Subcutaneous abdominal adipose tissue (tissue), 5 donors: ENCODE results near the gene ATG16L1.
A peak's percentile ranks its signal among the peaks of the same experiment; 100 is the strongest.

Source experiments
- H3K27ac ChIP-seq: one replicate; pipeline ENCODE4 v1.7.0; 2013; ENCODE audit warnings: low read depth, mild to moderate bottlenecking, inconsistent platforms, low read length, moderate library complexity
- H3K27me3 ChIP-seq, 5 donors: one replicate each; pipeline ENCODE4 v1.7.0; 2013; ENCODE audit warnings: low read length in 5 of 5, inconsistent platforms in 1 of 5; ENCODE audit not compliant: control insufficient read depth in 5 of 5, insufficient read depth in 4 of 5
- H3K36me3 ChIP-seq, 5 donors: one replicate each; pipeline ENCODE4 v1.7.0; 2013; ENCODE audit warnings: low read length in 5 of 5; ENCODE audit not compliant: control insufficient read depth in 5 of 5, insufficient read depth in 5 of 5
- H3K4me1 ChIP-seq, 5 donors: one replicate each; pipeline ENCODE4 v1.7.0; 2013; ENCODE audit warnings: low read length in 5 of 5, mild to moderate bottlenecking in 3 of 5, moderate library complexity in 1 of 5; ENCODE audit not compliant: control insufficient read depth in 5 of 5, insufficient read depth in 5 of 5
- H3K4me3 ChIP-seq, 5 donors: one replicate each; pipeline ENCODE4 v1.7.0; 2013; ENCODE audit warnings: low read length in 5 of 5, low read depth in 1 of 5
- H3K9ac ChIP-seq, 5 donors: one replicate each; pipeline ENCODE4 v1.7.0; 2013; ENCODE audit warnings: low read length in 5 of 5, mild to moderate bottlenecking in 4 of 5, moderate library complexity in 3 of 5
- H3K9me3 ChIP-seq, 5 donors: one replicate each; pipeline ENCODE4 v1.7.0; 2013; ENCODE audit warnings: low read length in 5 of 5; ENCODE audit not compliant: control insufficient read depth in 5 of 5
- donor health status: healthy.
- donor health status: healthy.
- donor health status: healthy.
- donor health status: healthy.
- donor health status: healthy.

ATG16L1 gene

GRCh38 chr2:233211548-233211895 lies 40.0 kb upstream of the ATG16L1 start:
- Histone ChIP-seq H3K27ac (no peak overlapping the region), H3K4me3 (peak overlapping the region in 4 of 5 donors; percentile 6 to 57 (median 53)), H3K9me3 (no peaks in the 10 kb centered on the region), H3K27me3 (peaks cover 0 to 3% (median 0%) of the 10 kb centered on the region in 5 donors), H3K4me1 (peaks cover 0 to 41% (median 12%) of the 10 kb centered on the region in 5 donors), H3K36me3 (peaks cover 0 to 25% (median 1%) of the 10 kb centered on the region in 5 donors), H3K9ac (no peak overlapping the region)

GRCh38 chr2:233213011-233213410 lies 38.5 kb upstream of the ATG16L1 start:
- Histone ChIP-seq H3K9me3 (no peaks in the 10 kb centered on the region), H3K27me3 (peaks cover 0 to 3% (median 0%) of the 10 kb centered on the region in 5 donors), H3K36me3 (peaks cover 0 to 11% (median 0%) of the 10 kb centered on the region in 5 donors), H3K4me1 (peaks cover 0 to 32% (median 12%) of the 10 kb centered on the region in 5 donors), H3K27ac (no peak overlapping the region), H3K9ac (no peak overlapping the region), H3K4me3 (no peak overlapping the region)

- Histone ChIP-seq H3K4me3 (no peak overlapping the region), H3K4me1 (peaks cover 0 to 23% (median 12%) of the 10 kb centered on the region in 5 donors), H3K27me3 (peaks cover 0 to 3% (median 0%) of the 10 kb centered on the region in 5 donors), H3K9ac (no peak overlapping the region), H3K27ac (no peak overlapping the region), H3K9me3 (no peaks in the 10 kb centered on the region), H3K36me3 (peaks cover 0 to 6% (median 0%) of the 10 kb centered on the region in 5 donors)
These were observed 37.5 kb upstream of the ATG16L1 start for GRCh38 chr2:233213975-233214374.

GRCh38 chr2:233217892-233218377 lies 33.5 kb upstream of the ATG16L1 start:
- H3K9me3 ChIP-seq, result no peaks in the 10 kb centered on the region
- H3K9ac ChIP-seq, result no peak overlapping the region
- H3K4me3 ChIP-seq, result no peak overlapping the region
- no peaks in the 10 kb centered on the region for H3K27me3 ChIP-seq
- H3K27ac ChIP-seq, result no peak overlapping the region
- no peaks in the 10 kb centered on the region for H3K36me3 ChIP-seq
- no peaks in the 10 kb centered on the region for H3K4me1 ChIP-seq

- Histone ChIP-seq H3K4me1 (no peaks in the 10 kb centered on the region), H3K27me3 (no peaks in the 10 kb centered on the region), H3K36me3 (no peaks in the 10 kb centered on the region), H3K9ac (no peak overlapping the region), H3K9me3 (no peaks in the 10 kb centered on the region), H3K4me3 (no peak overlapping the region), H3K27ac (no peak overlapping the region)
These were observed 32.6 kb upstream of the ATG16L1 start for GRCh38 chr2:233218836-233219235.

- H3K4me1 ChIP-seq, result no peaks in the 10 kb centered on the region
- H3K4me3 ChIP-seq, result no peak overlapping the region
- no peaks in the 10 kb centered on the region for H3K36me3 ChIP-seq
- H3K9me3 ChIP-seq, result no peaks in the 10 kb centered on the region
- H3K9ac ChIP-seq, result no peak overlapping the region
- no peak overlapping the region for H3K27ac ChIP-seq
- H3K27me3 ChIP-seq, result peaks cover 0 to under 1% (median 0%) of the 10 kb centered on the region in 5 donors
These were observed 31.6 kb upstream of the ATG16L1 start for GRCh38 chr2:233219848-233220247.

- no peaks in the 10 kb centered on the region for H3K4me1 ChIP-seq
- no peak overlapping the region for H3K9ac ChIP-seq
- peaks cover 0 to 2% (median 0%) of the 10 kb centered on the region in 5 donors for H3K27me3 ChIP-seq
- H3K36me3 ChIP-seq, result no peaks in the 10 kb centered on the region
- peaks cover 0 to 2% (median 0%) of the 10 kb centered on the region in 5 donors for H3K9me3 ChIP-seq
- H3K27ac ChIP-seq, result no peak overlapping the region
- no peak overlapping the region for H3K4me3 ChIP-seq
These were observed 30.0 kb upstream of the ATG16L1 start for GRCh38 chr2:233221378-233222063.

GRCh38 chr2:233223059-233223894 lies 28.2 kb upstream of the ATG16L1 start:
- Histone ChIP-seq H3K27ac (no peak overlapping the region), H3K36me3 (no peaks in the 10 kb centered on the region), H3K4me3 (no peak overlapping the region), H3K4me1 (no peaks in the 10 kb centered on the region), H3K9me3 (peaks cover 0 to 2% (median 0%) of the 10 kb centered on the region in 5 donors), H3K9ac (no peak overlapping the region), H3K27me3 (peaks cover 0 to 2% (median 0%) of the 10 kb centered on the region in 5 donors)

- H3K9me3 ChIP-seq, result peaks cover 0 to 2% (median 0%) of the 10 kb centered on the region in 5 donors
These were observed 26.0 kb upstream of the ATG16L1 start for GRCh38 chr2:233225230-233226068.

More at GRCh38 chr2:233225230-233226068, 26.0 kb upstream of the ATG16L1 start:
- H3K9ac ChIP-seq, result no peak overlapping the region
- H3K4me1 ChIP-seq, result peaks cover 0 to 2% (median 0%) of the 10 kb centered on the region in 5 donors
- no peak overlapping the region for H3K27ac ChIP-seq
- no peak overlapping the region for H3K4me3 ChIP-seq
- peaks cover 0 to 2% (median 0%) of the 10 kb centered on the region in 5 donors for H3K27me3 ChIP-seq
- H3K36me3 ChIP-seq, result no peaks in the 10 kb centered on the region
